HAP-1 (cell line): Measurements from ENCODE around the gene SARM1.

Experiments
- DNase-seq, 2 experiments: peaks; one replicate each; pipeline ENCODE4 v3.0.0-alpha.2; 2016 to 2020; ENCODE audit warnings: low spot score in 2 of 2
- H3K27me3 ChIP-seq: fragments of 250-450 bp; sonication (Bioruptor Pico); 2 replicates; pipeline ENCODE4 v1.5.1; 2020; ENCODE audit warnings: low read depth, mild to moderate bottlenecking, moderate library complexity
- H3K36me3 ChIP-seq: fragments of 250-450 bp; sonication (Bioruptor Pico); replicated peaks from 2 replicates; pipeline ENCODE4 v1.5.1; 2020; ENCODE audit warnings: mild to moderate bottlenecking
- H3K4me1 ChIP-seq: fragments of 250-450 bp; sonication (Bioruptor Pico); 2 replicates; pipeline ENCODE4 v1.5.1; 2020; ENCODE audit warnings: mild to moderate bottlenecking
- H3K4me3 ChIP-seq: fragments of 250-450 bp; sonication (Bioruptor Pico); 2 replicates; pipeline ENCODE4 v1.5.1; 2020; ENCODE audit warnings: mild to moderate bottlenecking, moderate library complexity
- H3K9me3 ChIP-seq: fragments of 250-450 bp; sonication (Bioruptor Pico); 2 replicates; pipeline ENCODE4 v1.5.1; 2020; ENCODE audit warnings: mild to moderate bottlenecking, moderate library complexity
- in situ Hi-C: fragments of 300-500 bp; cut with MboI; formaldehyde crosslinking; loops from 3 replicates; pipeline ENCODE4 v1.14.3; 2020; ENCODE audit warnings: low sequenced_read_pairs, inconsistent platforms, mixed read lengths

SARM1 gene

GRCh38 chr17:28385406-28385805, 13.9 kb downstream of the SARM1 start:
- H3K27me3 ChIP-seq: no peaks in the 10 kb centered on the region
- in situ Hi-C loops: loop anchor here (25.0 kb wide), 1 partner anchor 598 kb away; no protein-coding TSS in a partner anchor

DNA sequence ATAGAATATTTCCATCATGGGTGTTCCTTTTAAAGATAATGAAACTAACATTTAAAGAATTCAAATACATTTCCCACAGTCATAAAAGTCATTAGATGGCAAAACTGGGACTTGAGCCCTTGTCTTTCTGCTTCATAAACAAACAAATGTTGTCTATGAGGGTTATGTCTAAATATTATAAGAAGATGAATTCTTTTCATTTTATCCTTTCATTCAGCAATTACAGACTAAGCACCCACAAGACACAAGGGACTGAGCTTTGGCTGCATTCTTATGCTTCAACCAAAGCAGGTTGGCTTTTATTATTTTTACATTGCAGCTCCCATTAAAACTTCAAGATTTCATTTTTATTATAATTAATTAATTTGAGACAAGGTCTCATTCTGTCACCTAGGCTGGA, 14.9 kb downstream of the SARM1 start:
- no peak for DNase-seq
- Histone ChIP-seq H3K27me3 (no peaks in the 10 kb centered on the region), H3K36me3 (0 out of 2 replicates have a peak, but pooled peaks cover 7% of the 10 kb centered on the region), H3K4me1 (no peaks in the 10 kb centered on the region), H3K4me3 (no peak overlapping the region), H3K9me3 (no peaks in the 10 kb centered on the region)
- in situ Hi-C loops: loop anchor here (25.0 kb wide), 1 partner anchor 599 kb away; no protein-coding TSS in a partner anchor

More at GRCh38 chr17:28385406-28385805, 13.9 kb downstream of the SARM1 start:
- Histone ChIP-seq H3K4me1 (no peaks in the 10 kb centered on the region), H3K4me3 (no peak overlapping the region), H3K9me3 (no peaks in the 10 kb centered on the region), H3K36me3 (0 out of 2 replicates have a peak, but pooled peaks cover 2% of the 10 kb centered on the region)
- no peak for DNase-seq

- in situ Hi-C loops: loop anchor here (25.0 kb wide), 1 partner anchor 601 kb away; no protein-coding TSS in a partner anchor
- Histone ChIP-seq H3K27me3 (no peaks in the 10 kb centered on the region), H3K4me1 (no peaks in the 10 kb centered on the region), H3K9me3 (no peaks in the 10 kb centered on the region), H3K4me3 (no peak overlapping the region), H3K36me3 (0 out of 2 replicates have a peak, but pooled peaks cover 7% of the 10 kb centered on the region)
- no peak for DNase-seq
Measured at GRCh38 chr17:28388106-28388505, 16.6 kb downstream of the SARM1 start.

DNA sequence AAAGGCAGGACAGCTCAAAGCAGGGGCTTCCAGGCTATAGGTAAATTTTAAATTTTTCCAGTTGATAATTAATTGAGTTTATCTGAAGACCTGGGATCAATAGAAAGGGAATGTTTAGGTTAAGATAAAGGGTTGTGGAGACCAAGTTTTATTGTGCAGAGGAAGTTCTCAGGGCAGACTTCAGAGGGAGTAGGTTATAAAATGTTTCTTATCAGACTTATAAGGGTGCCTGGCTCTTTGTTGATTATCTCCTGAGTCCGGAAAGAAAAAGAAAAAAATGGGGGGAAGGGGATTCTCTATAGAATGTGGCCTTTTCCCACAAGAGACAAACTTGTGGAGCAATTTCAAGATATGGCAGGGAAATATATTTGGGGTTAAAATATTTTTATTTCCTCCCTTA, 18.6 kb downstream of the SARM1 start:
- H3K4me1 ChIP-seq: no peaks in the 10 kb centered on the region
- in situ Hi-C loops: loop anchor here (25.0 kb wide), 1 partner anchor 603 kb away; no protein-coding TSS in a partner anchor
- DNase-seq: no peak
- no peaks in the 10 kb centered on the region for H3K27me3 ChIP-seq
- no peaks in the 10 kb centered on the region for H3K9me3 ChIP-seq
- H3K36me3 ChIP-seq: 0 out of 2 replicates have a peak, but pooled peaks cover 7% of the 10 kb centered on the region
- no peak overlapping the region for H3K4me3 ChIP-seq

DNA sequence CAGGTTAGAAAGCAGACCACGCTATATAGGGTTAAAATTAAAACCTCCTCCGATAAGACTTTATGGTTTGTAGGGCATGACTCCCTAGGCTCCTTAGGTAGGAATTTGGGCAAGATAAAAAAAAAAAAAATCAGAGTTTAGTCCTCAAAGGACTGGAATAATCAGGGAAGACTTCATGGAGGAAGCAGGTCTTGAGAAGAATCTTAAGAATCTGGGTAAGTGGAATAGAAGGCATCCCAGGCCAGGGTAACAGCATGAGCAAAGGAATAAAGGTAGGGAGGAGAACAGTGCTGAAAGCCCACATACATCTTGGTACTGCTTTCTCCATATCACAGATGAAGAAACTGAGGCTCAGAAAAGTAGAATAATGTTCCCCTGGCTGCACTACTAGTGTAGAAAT, 19.1 kb downstream of the SARM1 start:
- no peaks in the 10 kb centered on the region for H3K27me3 ChIP-seq
- H3K9me3 ChIP-seq: no peaks in the 10 kb centered on the region
- H3K36me3 ChIP-seq: 0 out of 2 replicates have a peak, but pooled peaks cover 7% of the 10 kb centered on the region
- in situ Hi-C loops: loop anchor here (25.0 kb wide), 1 partner anchor 603 kb away; no protein-coding TSS in a partner anchor
- H3K4me3 ChIP-seq: no peak overlapping the region
- no peaks in the 10 kb centered on the region for H3K4me1 ChIP-seq
- DNase-seq: no peak

GRCh38 chr17:28390984-28391383, 19.5 kb downstream of the SARM1 start:
- Histone ChIP-seq H3K9me3 (no peaks in the 10 kb centered on the region), H3K27me3 (no peaks in the 10 kb centered on the region), H3K36me3 (peaks cover 7% of the 10 kb centered on the region; the same call in 1 of the 2 replicates), H3K4me3 (no peak overlapping the region), H3K4me1 (no peaks in the 10 kb centered on the region)
- DNase-seq: no peak
- in situ Hi-C loops: loop anchor here (25.0 kb wide), 1 partner anchor 604 kb away; no protein-coding TSS in a partner anchor

GRCh38 chr17:28391401-28391800, 19.9 kb downstream of the SARM1 start:
- in situ Hi-C loops: loop anchor here (25.0 kb wide), 1 partner anchor 604 kb away; no protein-coding TSS in a partner anchor
- Histone ChIP-seq H3K27me3 (no peaks in the 10 kb centered on the region), H3K4me1 (no peaks in the 10 kb centered on the region), H3K4me3 (no peak overlapping the region), H3K36me3 (peaks cover 7% of the 10 kb centered on the region; the same call in 1 of the 2 replicates), H3K9me3 (no peaks in the 10 kb centered on the region)
- no peak for DNase-seq

- in situ Hi-C loops: loop anchor here (25.0 kb wide), 1 partner anchor 605 kb away; no protein-coding TSS in a partner anchor
- Histone ChIP-seq H3K36me3 (peaks cover 7% of the 10 kb centered on the region; the same call in 1 of the 2 replicates), H3K4me1 (no peaks in the 10 kb centered on the region), H3K27me3 (no peaks in the 10 kb centered on the region), H3K9me3 (no peaks in the 10 kb centered on the region), H3K4me3 (no peak overlapping the region)
- DNase-seq: no peak
Measured at GRCh38 chr17:28392491-28392890, 21.0 kb downstream of the SARM1 start.

- Histone ChIP-seq H3K27me3 (no peaks in the 10 kb centered on the region), H3K36me3 (peaks cover 7% of the 10 kb centered on the region; the same call in 1 of the 2 replicates), H3K4me1 (no peaks in the 10 kb centered on the region), H3K4me3 (no peak overlapping the region), H3K9me3 (no peaks in the 10 kb centered on the region)
- in situ Hi-C loops: loop anchor here (25.0 kb wide), 1 partner anchor 607 kb away; no protein-coding TSS in a partner anchor
- no peak for DNase-seq
Measured at GRCh38 chr17:28394337-28395116, 23.0 kb downstream of the SARM1 start.

GRCh38 chr17:28395426-28395825, 23.9 kb downstream of the SARM1 start:
- Histone ChIP-seq H3K4me3 (no peak overlapping the region), H3K27me3 (no peaks in the 10 kb centered on the region), H3K36me3 (peaks cover 7% of the 10 kb centered on the region; the same call in 1 of the 2 replicates), H3K4me1 (no peaks in the 10 kb centered on the region), H3K9me3 (no peaks in the 10 kb centered on the region)
- no peak for DNase-seq
- in situ Hi-C loops: loop anchor here (25.0 kb wide), 1 partner anchor 608 kb away; no protein-coding TSS in a partner anchor

- no peak overlapping the region for H3K4me3 ChIP-seq
- no peaks in the 10 kb centered on the region for H3K4me1 ChIP-seq
- in situ Hi-C loops: loop anchor here (25.0 kb wide), 1 partner anchor 609 kb away; no protein-coding TSS in a partner anchor
- DNase-seq: no peak
- H3K27me3 ChIP-seq: no peaks in the 10 kb centered on the region
- peaks cover 8% of the 10 kb centered on the region; the same call in 1 of the 2 replicates for H3K36me3 ChIP-seq
- H3K9me3 ChIP-seq: no peaks in the 10 kb centered on the region
Measured at GRCh38 chr17:28395968-28396367, 24.5 kb downstream of the SARM1 start.

- Histone ChIP-seq H3K4me1 (no peaks in the 10 kb centered on the region), H3K9me3 (no peaks in the 10 kb centered on the region), H3K27me3 (no peaks in the 10 kb centered on the region), H3K36me3 (peaks cover 9% of the 10 kb centered on the region; the same call in 1 of the 2 replicates), H3K4me3 (no peak overlapping the region)
- in situ Hi-C loops: loop anchor here (25.0 kb wide), 1 partner anchor 609 kb away; no protein-coding TSS in a partner anchor
- DNase-seq: no peak
Measured at GRCh38 chr17:28396635-28397239, 25.2 kb downstream of the SARM1 start.

GRCh38 chr17:28397275-28397674, 25.8 kb downstream of the SARM1 start:
- H3K9me3 ChIP-seq: no peaks in the 10 kb centered on the region
- H3K36me3 ChIP-seq: peaks cover 9% of the 10 kb centered on the region; the same call in 1 of the 2 replicates
- no peak overlapping the region for H3K4me3 ChIP-seq
- no peak for DNase-seq
- no peaks in the 10 kb centered on the region for H3K27me3 ChIP-seq
- H3K4me1 ChIP-seq: no peaks in the 10 kb centered on the region
- in situ Hi-C loops: loop anchor here (25.0 kb wide), 1 partner anchor 610 kb away; no protein-coding TSS in a partner anchor
